ENCODE results near the gene OR4A16.

Gene OR4A16, protein sequence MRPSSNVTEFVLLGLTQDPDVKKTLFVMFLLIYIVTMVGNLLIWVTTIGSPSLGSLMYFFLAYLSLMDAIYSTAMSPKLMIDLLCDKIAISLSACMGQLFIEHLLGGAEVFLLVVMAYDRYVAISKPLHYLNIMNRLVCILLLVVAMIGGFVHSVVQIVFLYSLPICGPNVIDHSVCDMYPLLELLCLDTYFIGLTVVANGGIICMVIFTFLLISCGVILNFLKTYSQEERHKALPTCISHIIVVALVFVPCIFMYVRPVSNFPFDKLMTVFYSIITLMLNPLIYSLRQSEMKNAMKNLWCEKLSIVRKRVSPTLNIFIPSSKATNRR

DNA sequence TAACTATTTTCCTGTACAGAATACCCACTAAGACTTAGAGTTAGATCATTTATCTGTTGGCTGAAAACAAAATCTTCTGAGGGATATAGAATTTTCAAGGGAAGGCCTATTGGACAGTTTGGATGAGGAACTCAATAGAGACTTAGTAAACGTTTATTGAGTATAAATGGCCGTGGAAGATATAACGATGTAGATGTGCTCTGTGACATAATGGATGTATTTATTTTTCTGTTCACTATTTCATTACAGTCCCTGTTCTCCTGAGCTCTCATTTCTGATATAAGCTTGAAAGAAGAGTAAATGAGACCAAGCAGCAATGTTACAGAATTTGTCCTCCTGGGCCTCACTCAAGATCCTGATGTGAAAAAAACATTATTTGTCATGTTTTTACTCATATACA, at the start of gene OR4A16:
OR4A16 (plus strand) TSS at position 301 of the 400 bp plus-strand sequence; CDS start at position 301, 0 bp downstream.
- no peak for DNase-seq

DNA sequence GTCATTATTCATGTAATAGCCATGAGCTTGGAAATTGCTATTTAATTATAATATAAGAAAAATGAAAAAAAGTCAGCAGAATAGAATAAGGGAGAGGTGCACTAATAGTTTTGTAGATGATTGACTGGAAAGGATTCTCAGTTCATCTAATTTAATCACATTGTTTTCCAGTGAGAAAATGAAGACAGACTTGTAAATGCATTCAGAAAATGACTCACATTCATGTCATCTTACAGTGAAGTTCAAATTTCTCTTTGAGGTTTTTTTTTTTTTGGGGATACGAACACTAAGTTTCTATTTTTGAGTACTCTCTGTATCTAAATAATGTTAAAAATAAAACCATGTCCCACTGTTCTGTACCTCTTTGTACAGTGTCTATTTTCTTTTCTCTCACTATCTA, 18.5 kb upstream of the OR4A16 start:
- no peak for DNase-seq

DNA sequence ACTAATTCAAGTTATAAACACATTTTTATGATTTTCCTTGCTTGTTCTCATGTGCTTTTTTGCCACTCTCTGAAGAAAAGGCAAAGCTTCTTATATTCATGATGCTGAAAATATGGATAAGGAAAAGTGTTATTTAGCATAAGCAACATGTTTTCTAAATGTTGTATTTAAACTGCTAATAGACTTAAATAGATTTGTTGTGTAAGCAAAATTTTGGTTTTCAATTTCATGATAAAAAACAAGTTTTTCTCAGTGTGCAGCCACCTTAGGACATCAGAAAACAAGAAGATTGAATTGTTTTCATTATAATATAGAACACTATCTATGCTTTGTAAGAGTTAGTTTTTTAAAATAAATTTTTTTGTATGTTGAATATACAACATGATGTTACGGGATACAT, 2.3 kb downstream of the OR4A16 start:
- no peak for DNase-seq

DNA sequence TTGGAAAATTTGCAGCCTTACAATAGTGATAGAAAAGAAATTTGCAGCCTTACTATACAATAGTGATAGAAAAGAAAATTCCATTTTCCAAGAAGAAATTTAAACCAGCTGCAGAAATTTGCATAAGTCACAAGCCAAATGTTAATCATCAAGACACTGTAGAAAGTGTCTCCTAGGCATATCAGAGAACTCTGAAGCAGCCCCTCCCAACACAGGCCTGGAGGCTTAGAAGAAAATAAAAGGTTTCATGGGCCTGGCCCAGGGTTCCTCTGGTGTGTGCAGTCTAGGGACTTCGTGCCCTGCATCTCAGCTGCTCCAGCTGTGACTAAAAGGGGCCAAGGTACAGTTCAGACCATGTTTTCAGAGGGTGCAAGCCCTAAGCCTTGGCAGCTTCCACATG, 6.0 kb downstream of the OR4A16 start:
- no peak for DNase-seq

DNA sequence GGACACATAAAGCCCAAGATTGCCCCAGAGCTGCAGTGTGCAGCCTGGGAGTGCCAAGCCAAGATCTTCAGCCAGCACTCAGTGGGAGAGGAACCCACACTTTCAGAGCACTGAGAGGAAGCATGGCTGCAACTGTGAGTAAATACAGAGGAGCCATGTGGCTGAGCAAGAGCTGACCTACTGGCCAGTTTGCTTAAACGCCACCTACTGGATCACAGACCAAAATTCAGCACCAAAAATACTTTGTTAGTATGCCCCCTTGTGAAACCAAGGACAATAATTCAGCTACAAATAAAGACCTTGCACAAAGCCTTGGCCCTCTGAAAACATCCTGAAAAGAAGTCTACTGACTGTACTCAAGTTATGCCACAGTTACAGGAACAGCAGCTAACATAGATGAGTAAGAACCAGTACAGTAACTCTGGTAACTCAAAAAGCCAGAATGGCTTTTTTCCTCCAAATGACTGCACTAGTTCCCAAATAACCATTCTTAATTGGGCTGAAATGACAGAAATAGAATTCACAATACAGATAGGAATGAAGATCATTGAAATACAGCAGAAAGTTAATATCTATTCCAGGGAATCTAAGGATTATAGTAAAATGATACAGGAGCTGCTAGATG, 14.7 kb downstream of the OR4A16 start:
- no peak for DNase-seq

DNA sequence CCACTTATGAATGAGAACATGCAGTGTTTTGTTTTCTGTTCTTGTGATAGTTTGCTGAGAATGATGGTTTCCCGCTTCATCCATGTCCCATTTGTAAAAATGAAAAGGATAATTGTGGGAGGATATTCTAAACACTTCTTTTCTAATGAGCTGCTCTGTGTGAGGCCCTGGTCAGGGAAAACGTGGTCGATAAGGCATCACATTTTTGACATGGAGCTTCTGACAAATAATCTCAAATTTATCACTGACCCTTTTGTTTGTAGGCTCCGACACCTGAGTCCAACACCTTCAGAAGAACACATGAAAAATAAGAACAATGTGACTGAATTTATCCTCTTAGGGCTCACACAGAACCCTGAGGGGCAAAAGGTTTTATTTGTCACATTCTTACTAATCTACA, 24.7 kb downstream of the OR4A16 start, which contains the start of gene OR4A15:
OR4A15 (plus strand) TSS at position 301 of the 400 bp plus-strand sequence; CDS start at position 301, 0 bp downstream.
- no peak for DNase-seq

All from NCI-H1694 (cell line).